NCI-H146 (cell line): ENCODE data around the gene SUCLG2.
"Not testable (repeated sequence)": the region's sequence is repeated elsewhere in the genome, so short reads cannot be mapped to it uniquely, and the experiment has no call there.

Experiments
- DNase-seq: peaks from one replicate; lab custom pipeline; 2025; lab: John Stamatoyannopoulos, UW

SUCLG2 gene

DNA sequence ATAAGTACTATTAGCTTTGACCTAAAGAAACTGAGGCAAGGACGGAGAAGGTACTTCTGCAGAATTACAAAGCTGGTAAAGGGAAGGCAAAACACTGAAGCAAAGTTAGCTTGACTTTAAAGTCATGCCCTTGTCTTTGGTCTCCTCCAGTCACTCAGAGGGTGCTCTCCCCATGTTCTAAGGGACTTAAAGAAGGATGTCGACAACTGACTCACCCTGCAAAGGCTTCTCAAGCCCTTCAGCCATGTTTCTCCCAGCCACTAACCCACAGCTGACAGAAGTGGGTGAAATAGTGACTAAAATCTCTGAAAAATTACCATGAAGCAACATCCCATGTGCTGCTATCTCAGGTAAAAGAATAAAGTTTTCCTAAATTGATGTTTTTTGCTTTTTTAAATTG lies 46.4 kb downstream of the SUCLG2 start:
- no peak for DNase-seq

DNA sequence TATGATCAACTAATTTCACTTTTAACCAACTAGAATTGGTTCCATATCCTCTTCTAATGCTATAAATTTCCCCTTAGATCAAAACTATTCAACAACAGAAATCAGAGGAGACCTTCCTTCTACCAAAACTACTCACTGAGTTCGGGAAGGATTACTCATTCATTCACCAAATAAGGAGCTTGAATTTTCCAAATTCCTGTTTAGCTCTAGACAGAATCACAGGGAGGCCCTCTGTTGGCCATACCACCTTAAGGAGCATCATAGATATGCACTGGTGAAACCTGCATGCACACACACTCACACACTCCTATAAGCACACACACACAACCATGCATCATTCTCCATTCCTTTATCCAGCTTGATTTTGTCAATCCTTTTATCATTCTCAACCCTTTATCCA lies 49.0 kb downstream of the SUCLG2 start:
- DNase-seq: no peak

- no peak for DNase-seq
Measured at GRCh38 chr3:67602816-67603215, 51.6 kb downstream of the SUCLG2 start.

DNA sequence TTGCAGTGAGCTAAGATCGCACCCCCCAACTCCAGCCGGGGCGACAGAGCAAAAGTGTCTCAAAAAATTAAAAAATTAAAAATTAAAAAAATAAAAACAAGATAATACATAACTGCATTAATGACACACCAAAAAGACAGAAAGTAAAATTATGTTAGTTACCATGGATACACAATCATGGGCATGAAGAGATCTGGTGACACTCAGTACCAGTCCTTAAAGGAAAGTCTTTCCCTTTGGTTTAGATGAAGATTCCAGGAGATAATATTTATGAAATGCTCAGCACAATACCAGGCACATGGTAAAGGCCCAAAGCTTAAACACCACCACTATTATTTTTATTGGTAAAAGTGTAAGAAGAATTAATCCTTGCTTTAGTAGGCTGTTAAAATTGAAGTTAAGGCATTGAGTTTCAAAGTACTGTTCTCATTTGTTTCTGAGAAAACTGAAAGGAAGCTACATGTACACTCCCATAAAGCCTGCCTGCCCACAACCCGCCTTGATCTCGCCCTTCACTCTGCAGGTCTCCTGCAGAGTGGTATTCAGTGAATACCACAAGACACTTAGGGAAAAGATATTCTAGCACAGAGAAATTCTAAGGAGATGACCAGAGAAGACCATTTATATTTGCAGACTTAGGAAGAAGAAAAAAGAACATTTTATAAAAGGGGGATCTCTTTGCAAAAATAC lies 52.3 kb downstream of the SUCLG2 start:
- DNase-seq: no peak

DNA sequence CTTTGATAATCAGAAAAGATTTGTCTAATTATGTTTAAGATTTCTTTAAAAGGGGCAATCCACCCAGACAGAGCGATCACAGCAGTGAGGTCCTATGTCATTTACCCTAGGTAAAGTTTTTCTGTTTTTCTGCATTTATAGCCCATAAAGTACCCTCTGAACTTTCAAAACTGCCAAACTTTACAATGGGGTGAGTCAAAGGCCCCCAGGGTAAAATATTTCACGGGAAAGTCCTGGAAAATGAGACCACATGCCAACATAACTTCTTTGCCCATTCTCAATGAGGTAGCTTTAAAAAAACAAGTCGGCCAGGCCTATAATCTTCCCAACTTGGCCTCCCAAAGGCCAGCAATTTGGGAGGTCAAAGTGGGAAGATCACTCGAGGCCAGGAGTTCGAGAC lies 53.0 kb downstream of the SUCLG2 start:
- no peak for DNase-seq

- no peak for DNase-seq
Measured at GRCh38 chr3:67599821-67600220, 54.6 kb downstream of the SUCLG2 start.

GRCh38 chr3:67598814-67599556 lies 55.4 kb downstream of the SUCLG2 start:
- no peak for DNase-seq

GRCh38 chr3:67595424-67595823 lies 59.0 kb downstream of the SUCLG2 start:
- DNase-seq: no peak

- no peak for DNase-seq
Measured at GRCh38 chr3:67593761-67594234, 60.6 kb downstream of the SUCLG2 start.

- DNase-seq: no peak
Measured at GRCh38 chr3:67592057-67592456, 62.4 kb downstream of the SUCLG2 start.

DNA sequence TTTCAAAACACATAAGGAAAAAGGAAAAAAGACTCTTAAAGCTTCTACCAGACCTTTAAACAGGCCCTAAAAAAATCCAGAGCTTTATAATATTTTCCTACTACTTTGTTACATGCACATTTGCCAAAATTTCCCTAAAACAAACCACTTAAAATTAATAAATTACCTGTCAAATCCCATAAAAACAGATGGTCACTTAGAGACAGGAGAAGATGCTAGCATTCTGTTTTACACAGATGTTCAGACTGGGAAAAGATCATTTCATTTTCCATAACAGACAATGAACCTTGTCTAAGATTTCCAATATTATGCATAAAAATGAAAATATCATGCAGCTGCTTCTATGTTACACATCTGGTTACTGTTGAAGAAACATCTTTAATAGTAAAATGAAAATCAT lies 66.6 kb downstream of the SUCLG2 start:
- no peak for DNase-seq

DNA sequence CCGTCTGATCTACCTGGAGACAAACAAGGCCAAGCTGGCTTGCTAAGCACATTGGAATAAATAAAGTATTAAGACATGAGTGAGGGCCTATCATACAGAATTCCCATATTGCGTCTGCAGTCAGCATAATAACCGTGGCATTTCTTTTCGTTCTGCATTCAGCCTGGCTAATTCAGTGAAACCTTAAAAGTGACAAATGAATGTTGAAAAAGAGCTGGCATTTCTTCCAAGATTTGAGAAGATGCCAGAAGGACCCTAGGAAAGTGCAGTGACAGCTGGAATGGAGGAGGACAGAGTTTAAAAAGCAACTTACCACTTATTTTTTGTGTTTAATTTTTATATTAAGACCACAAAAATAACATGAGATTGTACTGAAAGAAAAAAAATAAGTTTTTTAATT lies 67.1 kb downstream of the SUCLG2 start:
- no peak for DNase-seq

- not testable (repeated sequence) for DNase-seq
Measured at GRCh38 chr3:67584608-67585007, 69.8 kb downstream of the SUCLG2 start.

DNA sequence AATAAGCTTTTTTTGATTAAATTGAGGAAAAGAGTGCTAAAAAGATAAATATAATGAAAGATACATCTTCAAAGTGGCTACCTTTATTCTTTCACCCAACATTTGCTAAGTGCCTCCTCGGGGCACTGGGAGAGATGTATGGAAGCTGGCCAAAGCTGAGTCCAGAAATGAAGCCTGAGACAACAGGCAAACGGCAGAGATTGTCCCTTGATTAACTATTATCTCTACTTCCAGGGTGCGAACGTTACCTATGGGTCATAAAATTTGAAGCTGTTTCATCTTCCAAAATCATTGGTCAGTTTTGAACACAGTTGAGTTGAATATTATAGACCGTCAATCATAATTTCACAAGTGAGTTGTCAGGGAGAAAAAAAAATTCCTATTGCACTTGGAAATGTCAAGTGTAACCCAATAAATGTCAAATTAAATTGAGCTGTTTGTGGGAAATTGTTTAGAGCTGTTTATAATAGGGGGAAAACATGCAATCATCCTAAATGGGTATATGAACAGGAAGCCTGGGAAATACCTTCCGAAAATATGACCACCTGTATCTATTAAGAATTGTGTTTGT lies 73.9 kb downstream of the SUCLG2 start:
- no peak for DNase-seq

DNA sequence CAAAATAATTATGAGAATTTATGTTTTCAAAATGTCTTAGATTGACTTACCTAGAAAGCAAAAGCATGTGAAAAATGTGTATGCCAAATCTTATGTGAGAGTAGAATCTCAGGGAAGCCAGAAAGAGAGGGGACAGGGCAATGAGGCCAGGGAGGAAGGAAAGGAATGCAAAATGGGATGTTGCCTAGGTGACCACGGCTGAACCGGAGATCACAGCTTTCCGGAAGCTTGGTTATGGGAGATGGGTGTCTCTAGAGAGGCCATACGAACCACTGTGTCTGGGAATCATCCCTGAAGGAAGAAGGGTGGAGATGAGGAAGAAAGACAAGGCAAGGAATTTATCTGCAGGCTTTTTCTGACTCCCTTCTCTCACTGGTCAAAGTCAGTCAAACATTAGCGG lies 76.0 kb downstream of the SUCLG2 start:
- DNase-seq: no peak

DNA sequence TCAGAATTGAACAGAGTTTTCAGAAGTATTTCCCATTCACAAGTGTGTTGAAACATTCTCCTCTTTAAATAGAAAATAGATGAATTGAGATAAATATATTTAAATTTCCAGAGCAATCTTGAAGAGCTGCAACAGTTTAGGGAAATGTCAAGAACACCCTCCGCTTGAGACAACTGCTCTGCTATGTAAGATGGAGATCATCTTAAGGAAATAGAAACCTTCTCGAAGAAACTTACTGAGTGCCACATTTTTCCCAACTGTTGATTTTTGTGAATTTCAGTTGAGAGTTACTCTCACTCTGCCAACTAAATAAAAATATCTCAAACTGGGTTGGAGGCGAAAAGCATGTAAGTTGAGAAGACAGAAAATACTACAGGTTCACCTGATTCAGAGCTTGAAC lies 78.0 kb downstream of the SUCLG2 start:
- no peak for DNase-seq

- no peak for DNase-seq
Measured at GRCh38 chr3:67569324-67569723, 85.1 kb downstream of the SUCLG2 start.

GRCh38 chr3:67567893-67568292 lies 86.5 kb downstream of the SUCLG2 start:
- no peak for DNase-seq

DNA sequence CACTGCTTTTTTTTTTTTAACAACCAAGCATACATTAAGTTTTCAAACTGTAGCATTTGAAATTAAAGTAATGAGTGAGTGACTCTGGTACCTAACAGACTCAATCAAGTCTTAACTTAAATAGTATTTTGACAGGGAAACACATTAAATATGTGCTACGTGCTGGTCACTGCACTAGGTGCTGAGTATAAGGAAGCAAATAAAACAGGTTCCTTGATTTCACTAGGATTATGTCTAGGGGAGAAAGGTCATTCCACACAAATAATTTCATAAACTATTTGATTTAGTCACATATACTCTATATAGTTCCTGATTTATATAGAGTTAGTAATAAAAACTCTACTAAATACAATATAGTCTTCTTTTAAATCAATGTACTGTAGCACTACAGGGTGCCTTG lies 89.4 kb downstream of the SUCLG2 start:
- no peak for DNase-seq

DNA sequence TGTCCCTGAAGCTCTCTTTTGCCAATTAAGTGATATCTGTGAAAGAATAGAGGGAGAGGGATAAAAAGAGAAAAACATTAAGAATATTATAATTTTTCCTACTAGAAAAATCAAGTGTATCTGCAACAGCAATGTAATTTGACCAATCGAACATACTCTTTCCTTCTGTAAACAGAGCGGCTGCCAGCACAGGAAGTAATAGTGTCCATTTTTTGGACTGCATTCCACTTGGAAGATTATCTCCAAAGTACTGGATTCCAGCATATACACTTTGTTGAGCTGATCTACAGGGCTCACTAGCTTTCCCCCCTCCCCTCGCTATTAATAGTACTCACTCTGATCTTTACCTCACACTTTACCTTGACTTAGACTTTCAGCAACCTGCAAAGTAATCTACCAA lies 90.4 kb downstream of the SUCLG2 start:
- no peak for DNase-seq

DNA sequence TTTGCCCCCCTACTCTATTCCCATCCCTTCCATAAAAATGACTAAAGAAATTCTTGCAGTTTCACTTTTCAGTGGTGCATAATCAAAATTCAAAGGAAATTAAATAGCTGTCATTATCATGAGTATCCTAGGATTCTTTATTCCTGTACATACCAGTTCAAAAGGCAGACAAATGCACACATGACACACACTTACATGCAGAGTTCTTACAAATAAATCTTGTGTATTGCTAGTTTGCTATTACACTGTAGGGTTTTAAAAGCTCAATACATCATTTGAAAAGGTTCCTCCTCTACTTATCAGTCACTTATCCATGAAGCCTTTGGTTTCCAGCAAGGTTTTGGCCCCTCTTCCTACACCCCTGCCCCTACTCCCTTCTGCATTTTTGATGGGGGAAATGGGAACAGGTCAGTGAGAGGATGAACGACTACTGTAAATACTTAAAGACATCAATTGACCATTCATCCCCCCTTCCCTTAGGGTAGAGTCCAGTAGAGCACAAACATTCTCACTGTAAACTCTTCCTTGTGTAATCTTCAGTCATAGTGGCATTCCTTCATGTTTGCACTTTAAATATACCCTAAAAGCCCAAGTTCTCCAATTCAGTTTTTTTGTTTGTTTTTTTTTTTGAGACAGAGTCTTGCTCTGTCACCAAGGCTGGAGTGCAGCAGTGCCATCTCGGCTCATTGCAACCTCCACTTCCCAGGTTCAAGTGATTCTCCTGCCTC lies 92.6 kb downstream of the SUCLG2 start:
- DNase-seq: no peak

GRCh38 chr3:67561266-67561665 lies 93.1 kb downstream of the SUCLG2 start:
- DNase-seq: no peak
